Astrocyte (in vitro differentiated cells and primary cell): ENCODE measurements around the gene POU1F1. TPM values are rescaled to one million over a fixed set of nuclear protein-coding genes. Genes with fewer than 3 reads are reported as not detected.
A peak's percentile ranks its signal among the peaks of the same experiment; 100 is the strongest.

Experiments
- DNase-seq: peaks from one replicate; pipeline ENCODE4 v3.0.0-alpha.2; 2010; ENCODE audit warnings: low read depth
- FAIRE-seq: peaks from 2 replicates; lab custom pipeline; 2011; peaks lifted over from hg19 to GRCh38; lab: Jason Lieb, UNC
- H2AFZ ChIP-seq: 2 replicates; pipeline ENCODE4 v1.6.0; 2012; ENCODE audit warnings: low read depth, low read length, inconsistent platforms
- H3K27ac ChIP-seq: 2 replicates; pipeline ENCODE4 v1.5.1; 2011; ENCODE audit warnings: low read depth, low read length, inconsistent platforms
- H3K27me3 ChIP-seq: 2 replicates; pipeline ENCODE4 v1.6.0; 2011; ENCODE audit warnings: low read length, inconsistent platforms; ENCODE audit not compliant: insufficient read depth
- H3K36me3 ChIP-seq: 2 replicates; pipeline ENCODE4 v1.5.1; 2011; ENCODE audit warnings: low read length, inconsistent platforms; ENCODE audit not compliant: insufficient read depth
- H3K4me1 ChIP-seq: 2 replicates; pipeline ENCODE4 v1.5.1; 2011; ENCODE audit warnings: low read length, inconsistent platforms; ENCODE audit not compliant: insufficient read depth
- H3K4me2 ChIP-seq: 2 replicates; pipeline ENCODE4 v1.6.0; 2012; ENCODE audit warnings: low read length, inconsistent platforms
- H3K4me3 ChIP-seq: 2 replicates; pipeline ENCODE4 v1.5.1; 2011; ENCODE audit warnings: low read depth, mild to moderate bottlenecking, low read length, inconsistent platforms; ENCODE audit not compliant: insufficient read depth
- H3K79me2 ChIP-seq: 2 replicates; pipeline ENCODE4 v1.6.0; 2012; ENCODE audit warnings: mild to moderate bottlenecking, low read length, inconsistent platforms; ENCODE audit not compliant: insufficient read depth
- H3K9ac ChIP-seq: 2 replicates; pipeline ENCODE4 v1.6.0; 2012; ENCODE audit warnings: mild to moderate bottlenecking, low read length, inconsistent platforms
- H3K9me3 ChIP-seq: 2 replicates; pipeline ENCODE4 v1.5.1; 2012; ENCODE audit warnings: low read depth, mild to moderate bottlenecking, low read length, inconsistent platforms; ENCODE audit not compliant: insufficient read depth
- H4K20me1 ChIP-seq: 2 replicates; pipeline ENCODE4 v1.6.0; 2012; ENCODE audit warnings: low read length, inconsistent platforms; ENCODE audit not compliant: insufficient read depth
- H3K27ac Mint-ChIP-seq: one replicate; pipeline ENCODE4 v1.8.0; 2021; ENCODE audit warnings: mild to moderate bottlenecking, mixed read lengths; ENCODE audit not compliant: unreplicated experiment
- H3K27me3 Mint-ChIP-seq: one replicate; pipeline ENCODE4 v1.8.0; 2021; ENCODE audit warnings: low read depth, mixed read lengths; ENCODE audit not compliant: unreplicated experiment
- H3K36me3 Mint-ChIP-seq: one replicate; pipeline ENCODE4 v1.8.0; 2021; ENCODE audit warnings: low read depth, mixed read lengths; ENCODE audit not compliant: unreplicated experiment
- H3K4me1 Mint-ChIP-seq: one replicate; pipeline ENCODE4 v1.8.0; 2021; ENCODE audit warnings: low read depth, mixed read lengths; ENCODE audit not compliant: unreplicated experiment
- H3K4me3 Mint-ChIP-seq: one replicate; pipeline ENCODE4 v1.8.0; 2021; ENCODE audit warnings: mild to moderate bottlenecking, moderate library complexity, mixed read lengths; ENCODE audit not compliant: unreplicated experiment
- H3K9me3 Mint-ChIP-seq: one replicate; pipeline ENCODE4 v1.8.0; 2021; ENCODE audit warnings: mild to moderate bottlenecking, mixed read lengths; ENCODE audit not compliant: unreplicated experiment
- EZH2 ChIP-seq: IDR thresholded peaks from 2 replicates; pipeline ENCODE4 v1.6.1; 2012; ENCODE audit warnings: mild to moderate bottlenecking, low read length, inconsistent platforms; ENCODE audit not compliant: insufficient read depth
- total RNA-seq: library from RNA; stranded (reverse); gene quantifications from 2 replicates; pipeline ENCODE4 v1.2.1, GENCODE V29; 2021
- TF ChIP-seq, protein P1 (sequence below): IDR thresholded peaks from 2 replicates; pipeline ENCODE4 v1.5.1; 2011; ENCODE audit warnings: low read depth, mild to moderate bottlenecking, inconsistent platforms, low read length, moderate library complexity; ENCODE audit not compliant: insufficient read depth

Gene POU1F1
- total RNA-seq, 1 donor from 2014 or later = not detected

DNA sequence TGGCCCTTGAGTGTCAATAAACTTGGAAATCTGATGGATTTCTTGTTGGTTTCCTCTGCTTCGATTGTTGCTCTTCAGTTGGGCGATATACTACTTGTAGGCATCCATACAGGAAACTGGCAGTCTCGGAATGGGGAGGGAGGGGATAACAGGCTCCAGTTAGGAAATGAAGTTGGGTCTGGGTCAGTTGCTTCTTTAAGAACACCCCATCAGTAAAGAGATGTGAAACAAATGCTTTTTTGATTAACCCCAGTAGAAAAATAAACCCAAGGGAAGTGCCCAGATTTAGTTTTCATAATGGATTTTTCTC, 48.6 kb downstream of the POU1F1 start:
- Histone ChIP-seq H3K4me1 (no peaks in the 10 kb centered on the region), H3K4me2 (peak overlapping the region; percentile 97), H3K27ac (peak overlapping the region; percentile 87), H3K27me3 (no peaks in the 10 kb centered on the region), H3K36me3 (no peaks in the 10 kb centered on the region), H3K9me3 (no peaks in the 10 kb centered on the region), H2AFZ (peak overlapping the region; percentile 97), H3K9ac (peak overlapping the region; percentile 95), H4K20me1 (peaks cover 20% of the 10 kb centered on the region), H3K79me2 (peaks cover 51% of the 10 kb centered on the region), H3K4me3 (peak overlapping the region; percentile 95)
- H3K9me3 Mint-ChIP-seq = no peaks in the 10 kb centered on the region
- no peak for TF ChIP-seq EZH2
- TF ChIP-seq, protein P1, sequence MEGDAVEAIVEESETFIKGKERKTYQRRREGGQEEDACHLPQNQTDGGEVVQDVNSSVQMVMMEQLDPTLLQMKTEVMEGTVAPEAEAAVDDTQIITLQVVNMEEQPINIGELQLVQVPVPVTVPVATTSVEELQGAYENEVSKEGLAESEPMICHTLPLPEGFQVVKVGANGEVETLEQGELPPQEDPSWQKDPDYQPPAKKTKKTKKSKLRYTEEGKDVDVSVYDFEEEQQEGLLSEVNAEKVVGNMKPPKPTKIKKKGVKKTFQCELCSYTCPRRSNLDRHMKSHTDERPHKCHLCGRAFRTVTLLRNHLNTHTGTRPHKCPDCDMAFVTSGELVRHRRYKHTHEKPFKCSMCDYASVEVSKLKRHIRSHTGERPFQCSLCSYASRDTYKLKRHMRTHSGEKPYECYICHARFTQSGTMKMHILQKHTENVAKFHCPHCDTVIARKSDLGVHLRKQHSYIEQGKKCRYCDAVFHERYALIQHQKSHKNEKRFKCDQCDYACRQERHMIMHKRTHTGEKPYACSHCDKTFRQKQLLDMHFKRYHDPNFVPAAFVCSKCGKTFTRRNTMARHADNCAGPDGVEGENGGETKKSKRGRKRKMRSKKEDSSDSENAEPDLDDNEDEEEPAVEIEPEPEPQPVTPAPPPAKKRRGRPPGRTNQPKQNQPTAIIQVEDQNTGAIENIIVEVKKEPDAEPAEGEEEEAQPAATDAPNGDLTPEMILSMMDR = no peak
- DNase-seq (no peak), FAIRE-seq (no peak)
- peaks cover 21% of the 10 kb centered on the region for H3K4me1 Mint-ChIP-seq
- no peaks in the 10 kb centered on the region for H3K27me3 Mint-ChIP-seq
- H3K36me3 Mint-ChIP-seq = peaks cover 5% of the 10 kb centered on the region
- peak overlapping the region; percentile 78 for H3K27ac Mint-ChIP-seq
- H3K4me3 Mint-ChIP-seq = peak overlapping the region; percentile 96

DNA sequence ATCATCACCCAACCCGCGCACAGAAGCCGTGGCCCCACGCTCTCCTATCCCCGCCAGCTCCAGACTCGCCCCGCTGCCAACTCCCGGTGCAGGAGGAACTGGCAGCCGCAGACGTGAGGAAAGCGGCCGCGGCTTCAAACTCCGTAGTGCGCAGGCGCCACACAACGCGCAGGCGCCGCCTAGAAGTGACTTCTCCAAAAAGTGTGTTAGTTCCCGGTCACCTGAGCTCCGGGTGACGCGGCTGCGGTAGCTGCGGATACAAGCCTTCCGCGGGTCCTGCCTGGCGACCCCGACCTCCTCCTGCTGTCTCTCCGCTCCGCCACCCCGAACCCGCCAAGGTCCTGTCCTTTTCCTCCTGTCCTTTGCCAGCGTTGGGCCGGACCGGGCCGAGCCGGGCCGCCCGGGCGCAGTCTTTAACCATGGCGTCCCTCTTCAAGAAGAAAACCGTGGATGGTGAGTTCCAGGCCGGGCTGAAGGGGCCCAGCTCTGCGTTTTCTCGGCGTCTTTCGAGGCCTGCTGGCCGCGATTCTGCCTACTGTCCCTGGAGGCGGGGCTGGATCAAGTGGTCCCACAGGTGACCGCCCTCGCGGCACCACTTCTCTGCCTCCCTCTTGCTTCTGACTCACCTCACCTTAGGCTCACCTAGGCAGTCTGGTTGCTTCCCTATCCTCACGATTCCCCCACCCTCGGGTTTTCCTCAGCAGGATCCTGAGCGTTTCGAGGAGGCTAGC, 49.1 kb downstream of the POU1F1 start, which contains the start of gene CHMP2B:
CHMP2B (plus strand) TSS at position 206 of the 731 bp plus-strand sequence; CDS start at position 420, 214 bp downstream.
- no peak for FAIRE-seq
- peaks cover 14% of the 10 kb centered on the region for H4K20me1 ChIP-seq

More for the DNA sequence above, 49.1 kb downstream of the POU1F1 start, which contains the start of gene CHMP2B:
- H3K36me3 ChIP-seq = no peaks in the 10 kb centered on the region
- no peaks in the 10 kb centered on the region for H3K4me1 ChIP-seq
- DNase-seq = peak; percentile 82
- H3K9ac ChIP-seq = peak within 1 kb of the TSS; percentile 95
- H3K4me1 Mint-ChIP-seq = peaks cover 15% of the 10 kb centered on the region
- H3K27ac Mint-ChIP-seq = peak within 1 kb of the TSS; percentile 78
- H3K27ac ChIP-seq = peak within 1 kb of the TSS; percentile 87
- peak within 1 kb of the TSS; percentile 95 for H3K4me3 ChIP-seq
- H2AFZ ChIP-seq = peak within 1 kb of the TSS; percentile 97
- TF ChIP-seq EZH2 = no peak
- TF ChIP-seq, protein P1 = no peak
- H3K27me3 Mint-ChIP-seq = no peaks in the 10 kb centered on the region
- H3K9me3 Mint-ChIP-seq = no peaks in the 10 kb centered on the region
- H3K36me3 Mint-ChIP-seq = peaks cover 5% of the 10 kb centered on the region
- no peaks in the 10 kb centered on the region for H3K9me3 ChIP-seq
- H3K27me3 ChIP-seq = no peaks in the 10 kb centered on the region
- H3K4me3 Mint-ChIP-seq = peak within 1 kb of the TSS; percentile 96
- peaks cover 50% of the 10 kb centered on the region for H3K79me2 ChIP-seq
- peak within 1 kb of the TSS; percentile 97 for H3K4me2 ChIP-seq
